ENCODE results near the gene SIGLEC10.
"Not testable (repeated sequence)": the region's sequence is repeated elsewhere in the genome, so short reads cannot be mapped to it uniquely, and the experiment has no call there.

Gene SIGLEC10

GRCh38 chr19:51418707-51419106, 1.3 kb upstream of the SIGLEC10 start:
- no peak for DNase-seq (ENCODE audit: low read depth)
- TF ChIP-seq CTCF (IDR thresholded peaks at IDR 0.05; ENCODE audit: insufficient read depth, low read depth, low read length, missing control alignments): no peak

GRCh38 chr19:51417810-51418157, 342 bp upstream of the SIGLEC10 start:
- TF ChIP-seq CTCF (IDR thresholded peaks at IDR 0.05; ENCODE audit: insufficient read depth, low read depth, low read length, missing control alignments): no peak
- H3K4me3 ChIP-seq (ENCODE audit: low read length): no peak overlapping the region
- DNase-seq (ENCODE audit: low read depth): no peak

More at GRCh38 chr19:51418707-51419106, 1.3 kb upstream of the SIGLEC10 start:
- no peak overlapping the region for H3K4me3 ChIP-seq (ENCODE audit: low read length)

DNA sequence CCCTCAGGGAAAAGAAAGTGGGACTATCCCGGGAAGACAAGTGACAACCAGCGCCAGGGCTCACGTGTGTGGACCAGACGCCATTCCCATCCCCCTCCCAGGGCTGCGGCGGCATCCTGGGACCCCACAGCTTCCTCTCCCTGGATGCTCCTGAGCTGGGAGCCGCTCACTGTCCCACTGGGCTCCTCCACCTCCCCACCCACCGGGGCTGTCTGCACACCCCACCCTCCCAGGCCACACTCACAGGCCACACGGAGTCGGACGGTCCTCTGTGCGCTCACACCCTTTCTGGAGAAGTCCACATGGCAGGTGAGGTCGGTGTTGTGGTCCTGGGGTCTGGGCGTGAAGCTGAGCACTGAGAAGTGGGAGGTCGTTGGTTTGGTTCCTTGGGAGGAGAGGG, 1.0 kb downstream of the SIGLEC10 start:
- DNase-seq (ENCODE audit: low read depth); H3K4me3 ChIP-seq (ENCODE audit: low read length): not testable (repeated sequence)

DNA sequence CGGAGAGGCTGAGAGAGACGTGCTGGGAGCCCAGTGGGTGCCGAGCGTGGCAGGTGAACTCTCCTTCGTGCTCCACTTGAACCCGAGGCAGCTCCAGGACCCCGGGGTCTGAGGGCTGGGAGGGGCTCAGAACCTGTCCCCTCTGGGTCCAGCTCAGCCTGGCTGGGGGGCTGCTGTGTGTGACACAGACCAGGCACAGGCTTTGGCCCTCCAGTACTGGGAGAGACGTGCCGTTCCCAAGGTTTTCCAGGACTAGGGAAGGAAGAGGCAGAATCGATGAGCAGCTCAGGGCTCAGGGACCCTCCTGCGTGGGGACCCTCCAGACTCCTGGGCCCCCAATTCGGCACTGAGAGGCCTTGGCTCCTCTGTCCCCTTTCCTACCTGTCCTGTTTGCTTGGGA, 2.3 kb downstream of the SIGLEC10 start:
- no peak for DNase-seq (ENCODE audit: low read depth)
- TF ChIP-seq CTCF (IDR thresholded peaks at IDR 0.05; ENCODE audit: insufficient read depth, low read depth, low read length, missing control alignments): no peak
- H3K4me3 ChIP-seq (ENCODE audit: low read length): no peak overlapping the region

GRCh38 chr19:51410950-51411748, 6.3 kb downstream of the SIGLEC10 start:
- no peak for TF ChIP-seq CTCF (IDR thresholded peaks at IDR 0.05; ENCODE audit: insufficient read depth, low read depth, low read length, missing control alignments)
- no peak for DNase-seq (ENCODE audit: low read depth)
- H3K4me3 ChIP-seq (ENCODE audit: low read length): no peak overlapping the region

GRCh38 chr19:51407511-51408131, 9.8 kb downstream of the SIGLEC10 start:
- DNase-seq (ENCODE audit: low read depth): peak; percentile 33

DNA sequence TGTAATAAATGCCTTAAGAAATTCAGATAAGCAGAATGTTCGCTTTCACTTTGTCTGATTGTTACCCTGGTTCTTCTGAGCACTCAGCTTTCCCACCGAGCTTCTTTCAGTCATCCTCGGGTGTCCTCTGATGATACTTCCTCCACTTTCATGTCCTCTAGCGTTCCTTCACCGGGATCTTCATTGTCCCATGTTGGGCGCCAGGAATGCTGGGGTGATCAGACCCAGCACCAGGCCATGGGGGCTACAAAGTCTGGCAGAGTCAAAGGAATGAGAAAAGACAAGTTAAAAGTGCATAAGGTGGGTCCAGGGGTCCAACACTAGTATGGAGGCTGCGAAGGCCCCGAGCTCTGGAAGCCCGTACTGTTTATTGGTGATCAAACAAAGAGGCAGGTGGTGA, 15.3 kb downstream of the SIGLEC10 start:
- no peak for DNase-seq (ENCODE audit: low read depth)
- no peak for TF ChIP-seq CTCF (IDR thresholded peaks at IDR 0.05; ENCODE audit: insufficient read depth, low read depth, low read length, missing control alignments)
- no peak overlapping the region for H3K4me3 ChIP-seq (ENCODE audit: low read length)

More at GRCh38 chr19:51407511-51408131, 9.8 kb downstream of the SIGLEC10 start:
- no peak overlapping the region for H3K4me3 ChIP-seq (ENCODE audit: low read length)
- TF ChIP-seq CTCF (IDR thresholded peaks at IDR 0.05; ENCODE audit: insufficient read depth, low read depth, low read length, missing control alignments): peak; percentile 41

DNA sequence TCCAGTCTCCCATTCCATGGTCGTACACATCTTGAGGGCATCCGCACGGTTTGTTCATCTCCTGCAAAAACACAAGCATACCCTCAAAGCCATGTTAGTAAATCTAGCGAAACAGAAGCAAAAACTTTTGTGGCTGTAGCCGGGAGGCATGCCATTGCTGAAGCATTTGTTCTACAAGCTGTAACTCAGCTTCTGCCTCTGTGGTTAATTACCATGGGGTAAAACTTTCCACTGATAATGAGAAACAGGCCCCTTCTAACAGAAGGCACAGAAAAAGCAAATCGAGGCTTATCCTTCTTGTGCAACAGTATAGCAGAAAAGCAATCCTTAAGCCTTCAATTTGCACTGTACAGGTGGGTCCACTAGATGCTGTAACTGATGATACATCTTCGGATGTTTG, 17.5 kb downstream of the SIGLEC10 start:
- H3K4me3 ChIP-seq (ENCODE audit: low read length); DNase-seq (ENCODE audit: low read depth): not testable (repeated sequence)

Data from epithelial cell of esophagus (primary cell).